GM12892 (cell line): ENCODE data around the gene RBP3.

Experiments
- POLR2A ChIP-seq: IDR thresholded peaks from 2 replicates; pipeline ENCODE4 v1.6.1; 2011; ENCODE audit warnings: low read depth, low read length, control low read depth
- POLR2AphosphoS5 ChIP-seq: IDR thresholded peaks from 2 replicates; pipeline ENCODE4 v1.6.1; 2011; ENCODE audit warnings: low read depth, low read length, control low read depth
- TAF1 ChIP-seq: IDR thresholded peaks from 2 replicates; pipeline ENCODE4 v1.6.1; 2011; ENCODE audit warnings: low read depth, mild to moderate bottlenecking, control low read depth, low read length, borderline replicate concordance

- TF ChIP-seq POLR2AphosphoS5: no peak
- no peak for TF ChIP-seq POLR2A
- TF ChIP-seq TAF1: no peak
Measured at GRCh38 chr10:47364366-47364765, 16.2 kb downstream of the RBP3 start.
